Breast epithelium (tissue), 3 donors: ENCODE data around the gene CDCP2.

Experiments
- POLR2A ChIP-seq: fragments of 450-650 bp; IDR thresholded peaks from one replicate; pipeline ENCODE4 v1.6.1; 2016; ENCODE audit warnings: antibody characterized with exemption, mild to moderate bottlenecking, moderate library complexity
- POLR2AphosphoS5 ChIP-seq, 3 donors: sonication (generic); formaldehyde crosslinking; IDR thresholded peaks; one replicate each; pipeline ENCODE4 v1.6.1; 2017; ENCODE audit warnings: antibody characterized with exemption in 3 of 3
- TF ChIP-seq, protein P1 (sequence below), 3 donors: fragments of 450-650 bp; IDR thresholded peaks; one replicate each; pipeline ENCODE4 v1.5.1; 2016 to 2017; ENCODE audit warnings: antibody characterized with exemption in 3 of 3, mild to moderate bottlenecking in 3 of 3, moderate library complexity in 3 of 3

DNA sequence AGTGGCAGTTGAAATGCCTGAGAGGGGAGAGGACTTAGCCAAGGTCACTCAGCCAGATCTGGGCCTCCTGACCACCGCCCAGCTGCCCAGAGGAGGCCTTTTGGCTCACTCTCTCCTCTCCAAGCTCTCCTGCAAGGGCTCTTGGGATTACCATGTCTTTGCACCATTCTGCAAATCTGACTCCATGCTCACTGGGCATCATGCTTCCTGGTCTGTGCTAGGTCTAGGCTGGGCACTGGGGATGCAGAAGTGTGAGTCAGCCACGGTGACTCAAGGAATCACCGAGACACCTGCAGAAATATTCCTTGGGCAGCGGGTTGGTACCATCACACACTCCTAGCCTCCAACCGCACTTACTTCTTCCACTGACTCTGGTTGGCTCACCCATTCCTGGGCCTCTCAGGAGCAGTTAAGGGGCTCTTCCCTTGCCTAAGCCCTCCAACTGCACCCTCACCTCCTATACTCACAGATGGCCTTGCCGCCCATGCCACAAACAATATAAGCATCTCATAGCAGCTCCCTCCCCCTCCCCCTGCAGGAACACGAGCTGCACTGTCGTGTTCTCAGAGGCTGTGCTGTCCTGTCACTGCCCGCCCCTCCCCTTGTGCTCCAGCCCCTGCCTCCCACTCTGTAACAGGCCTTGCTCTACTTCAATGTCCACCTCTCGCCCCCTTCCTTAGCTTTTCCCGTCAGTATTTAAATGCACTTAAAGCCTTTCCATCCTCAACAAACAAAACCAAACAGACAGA is 34.8 kb downstream of the CDCP2 start:
- no peak for TF ChIP-seq POLR2A
- TF ChIP-seq, protein P1, sequence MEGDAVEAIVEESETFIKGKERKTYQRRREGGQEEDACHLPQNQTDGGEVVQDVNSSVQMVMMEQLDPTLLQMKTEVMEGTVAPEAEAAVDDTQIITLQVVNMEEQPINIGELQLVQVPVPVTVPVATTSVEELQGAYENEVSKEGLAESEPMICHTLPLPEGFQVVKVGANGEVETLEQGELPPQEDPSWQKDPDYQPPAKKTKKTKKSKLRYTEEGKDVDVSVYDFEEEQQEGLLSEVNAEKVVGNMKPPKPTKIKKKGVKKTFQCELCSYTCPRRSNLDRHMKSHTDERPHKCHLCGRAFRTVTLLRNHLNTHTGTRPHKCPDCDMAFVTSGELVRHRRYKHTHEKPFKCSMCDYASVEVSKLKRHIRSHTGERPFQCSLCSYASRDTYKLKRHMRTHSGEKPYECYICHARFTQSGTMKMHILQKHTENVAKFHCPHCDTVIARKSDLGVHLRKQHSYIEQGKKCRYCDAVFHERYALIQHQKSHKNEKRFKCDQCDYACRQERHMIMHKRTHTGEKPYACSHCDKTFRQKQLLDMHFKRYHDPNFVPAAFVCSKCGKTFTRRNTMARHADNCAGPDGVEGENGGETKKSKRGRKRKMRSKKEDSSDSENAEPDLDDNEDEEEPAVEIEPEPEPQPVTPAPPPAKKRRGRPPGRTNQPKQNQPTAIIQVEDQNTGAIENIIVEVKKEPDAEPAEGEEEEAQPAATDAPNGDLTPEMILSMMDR (IDR thresholded peaks at IDR 0.05): no peak
- no peak for TF ChIP-seq POLR2AphosphoS5 (IDR thresholded peaks at IDR 0.05)
